T-helper 1 cell treated with Interleukin-12 subunit alpha and Interleukin-12 subunit beta and Interleukin-4 antibody, amounts not matched to agents 30 μg/mL and 1 μg/mL, for 36 hours (primary cell): ENCODE data around the gene GINS2.

Source experiments
- H3K27ac Mint-ChIP-seq: one replicate; pipeline ENCODE4 v1.8.0; 2021; ENCODE audit warnings: mild to moderate bottlenecking, mixed read lengths
- H3K27me3 Mint-ChIP-seq: one replicate; pipeline ENCODE4 v1.8.0; 2021; ENCODE audit warnings: low read depth, mixed read lengths
- H3K36me3 Mint-ChIP-seq: one replicate; pipeline ENCODE4 v1.8.0; 2021; ENCODE audit warnings: low read depth, mixed read lengths
- H3K4me1 Mint-ChIP-seq: one replicate; pipeline ENCODE4 v1.8.0; 2021; ENCODE audit warnings: low read depth, mixed read lengths
- H3K4me3 Mint-ChIP-seq: one replicate; pipeline ENCODE4 v1.8.0; 2021; ENCODE audit warnings: mild to moderate bottlenecking, moderate library complexity, mixed read lengths
- H3K9me3 Mint-ChIP-seq: one replicate; pipeline ENCODE4 v1.8.0; 2021; ENCODE audit warnings: mixed read lengths

The GINS2 gene

DNA sequence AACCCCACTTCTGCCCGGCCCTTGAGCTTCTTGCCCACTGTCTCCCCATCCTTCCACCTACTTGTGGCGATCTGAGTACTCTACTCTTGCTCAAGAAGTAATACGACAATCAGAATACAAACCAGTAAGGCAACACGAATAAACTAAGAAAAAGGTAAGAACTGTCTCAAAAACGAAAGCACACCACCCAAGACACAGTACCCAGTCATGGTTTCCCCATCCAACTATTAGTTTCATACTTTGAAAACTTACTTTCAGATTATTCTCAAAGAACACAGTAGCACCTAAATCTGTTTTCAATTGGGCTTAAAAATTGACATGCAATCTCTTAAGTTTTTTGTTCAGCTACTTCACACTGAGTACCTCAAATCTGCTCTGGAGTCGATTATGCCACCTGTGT, 13.9 kb downstream of the GINS2 start:
- Mint-ChIP-seq H3K4me3 (no peak overlapping the region), H3K27ac (no peak overlapping the region), H3K36me3 (peaks cover 30% of the 10 kb centered on the region), H3K9me3 (no peaks in the 10 kb centered on the region), H3K27me3 (no peaks in the 10 kb centered on the region), H3K4me1 (peaks cover 2% of the 10 kb centered on the region)

DNA sequence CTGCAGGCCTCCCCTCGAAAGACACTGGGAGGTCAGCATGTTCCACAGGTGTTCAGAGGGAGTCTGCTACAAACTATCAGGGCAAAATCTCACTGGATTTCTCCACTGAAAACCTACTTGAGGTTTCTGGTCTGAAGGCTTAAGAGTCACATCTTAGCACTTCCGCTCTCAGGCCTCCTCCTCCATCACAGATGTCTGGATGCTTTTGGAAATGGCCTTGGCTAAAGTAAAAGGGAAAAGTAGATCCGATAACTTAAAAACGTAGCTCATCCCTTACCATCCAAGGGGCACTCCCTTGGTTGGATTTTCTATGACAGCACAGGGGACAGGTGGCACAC, 14.4 kb downstream of the GINS2 start:
- Mint-ChIP-seq H3K4me3 (no peak overlapping the region), H3K36me3 (peaks cover 25% of the 10 kb centered on the region), H3K9me3 (no peaks in the 10 kb centered on the region)

DNA sequence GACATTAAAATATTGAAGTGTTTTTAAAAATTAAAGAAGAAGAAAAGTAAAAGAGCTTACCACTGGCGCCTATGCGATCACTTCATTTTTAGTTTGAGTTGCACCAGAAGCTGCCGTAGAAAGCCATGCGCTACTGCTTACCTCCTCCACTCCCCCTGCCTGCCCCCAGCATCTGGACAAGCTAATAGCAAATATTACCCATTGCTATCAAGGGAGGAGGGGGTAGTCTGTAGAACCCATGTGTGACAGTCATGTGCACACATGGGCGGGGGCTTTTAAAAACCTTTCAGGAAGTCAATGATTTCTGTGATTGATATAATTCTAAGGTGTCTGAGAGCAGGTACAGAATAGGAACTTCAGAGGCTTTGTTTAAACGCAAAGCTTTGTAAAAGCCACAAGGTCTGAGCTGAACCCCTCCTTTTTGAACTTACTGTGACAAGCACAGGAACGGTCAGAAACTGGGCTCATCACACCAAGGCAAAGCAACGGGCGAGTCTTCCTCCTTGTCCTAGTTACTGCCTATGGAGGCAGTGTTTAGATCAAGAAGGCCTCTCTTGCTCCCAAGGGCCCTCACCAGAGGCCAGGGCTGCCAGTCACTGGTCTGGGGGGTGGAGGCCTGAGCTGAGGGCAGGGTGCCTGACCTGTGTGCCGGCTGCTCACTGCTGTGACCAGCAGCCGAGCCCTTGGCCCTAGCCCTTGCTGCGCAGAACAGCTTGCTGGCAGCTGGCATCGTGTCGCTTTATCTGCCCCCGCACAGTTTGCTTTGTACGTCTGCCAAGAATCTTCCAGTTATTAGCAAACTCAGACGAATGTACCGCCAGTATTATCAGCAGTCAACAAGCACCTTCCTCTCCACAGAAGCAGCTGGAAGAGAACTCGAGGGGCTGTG, 15.0 kb downstream of the GINS2 start:
- Mint-ChIP-seq H3K4me1 (peaks cover 2% of the 10 kb centered on the region), H3K9me3 (no peaks in the 10 kb centered on the region), H3K36me3 (peaks cover 24% of the 10 kb centered on the region), H3K27ac (no peak overlapping the region), H3K27me3 (no peaks in the 10 kb centered on the region), H3K4me3 (no peak overlapping the region)

More for the DNA sequence above, 14.4 kb downstream of the GINS2 start:
- Mint-ChIP-seq H3K27ac (no peak overlapping the region), H3K27me3 (no peaks in the 10 kb centered on the region), H3K4me1 (peaks cover 2% of the 10 kb centered on the region)

DNA sequence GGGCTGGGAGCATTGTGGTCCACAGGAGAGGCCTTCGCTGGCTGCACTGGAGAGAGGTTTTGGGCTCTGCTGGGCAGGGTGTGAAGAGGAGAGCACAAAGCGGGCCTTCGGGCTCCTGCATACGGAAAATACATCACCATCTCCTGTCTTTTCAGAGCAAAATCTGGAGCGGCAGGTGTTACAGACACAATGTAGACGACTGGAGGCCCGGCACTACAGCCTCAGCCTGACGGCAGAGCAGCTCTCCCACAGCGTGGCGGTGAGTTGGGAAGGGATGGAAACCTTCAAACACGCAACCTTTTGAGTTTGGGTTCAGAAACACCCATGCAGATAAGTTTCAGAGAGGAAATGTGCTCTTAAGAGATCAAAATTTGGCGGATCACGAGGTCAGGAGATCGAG, 17.9 kb downstream of the GINS2 start:
- no peaks in the 10 kb centered on the region for H3K27me3 Mint-ChIP-seq
- H3K36me3 Mint-ChIP-seq, result peaks cover 33% of the 10 kb centered on the region
- no peak overlapping the region for H3K27ac Mint-ChIP-seq
- no peaks in the 10 kb centered on the region for H3K9me3 Mint-ChIP-seq
- H3K4me3 Mint-ChIP-seq, result no peak overlapping the region
- peaks cover 2% of the 10 kb centered on the region for H3K4me1 Mint-ChIP-seq

DNA sequence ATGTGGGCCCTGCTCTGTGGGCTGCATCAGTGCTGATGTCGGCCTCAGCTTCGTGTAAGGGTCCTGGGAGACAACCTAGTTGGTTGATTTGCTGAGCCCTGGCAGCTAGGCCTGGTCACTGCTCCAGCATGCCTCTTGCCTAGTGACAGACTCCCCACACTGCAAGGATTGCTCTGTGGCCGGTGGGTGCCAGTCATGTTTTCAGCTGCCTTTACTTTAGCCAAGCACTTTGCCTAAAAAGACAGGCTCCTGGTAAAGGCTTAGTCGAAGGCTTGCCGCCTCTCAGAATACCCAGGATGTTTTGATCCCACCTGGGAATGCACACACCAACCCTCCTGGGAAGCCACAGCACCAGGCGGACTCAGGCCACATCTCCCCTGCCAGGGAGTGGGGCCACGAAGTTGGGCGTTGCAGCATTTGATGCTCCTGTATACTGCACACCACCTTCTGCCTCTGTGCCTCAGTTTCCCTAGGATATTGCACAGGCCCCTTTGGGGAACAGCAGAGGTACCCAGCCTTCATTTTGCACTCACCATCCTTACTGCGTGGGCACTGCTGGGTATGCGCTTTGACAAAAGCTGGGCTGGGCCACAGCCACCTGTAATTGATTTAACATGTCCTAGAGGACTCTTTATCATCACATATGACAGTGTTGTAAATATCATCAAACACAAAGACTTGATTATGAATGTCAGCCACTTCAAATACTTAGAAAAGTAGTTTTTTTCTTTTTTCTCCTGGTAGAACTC, 19.9 kb downstream of the GINS2 start:
- Mint-ChIP-seq H3K9me3 (no peaks in the 10 kb centered on the region), H3K4me3 (no peak overlapping the region), H3K4me1 (no peaks in the 10 kb centered on the region), H3K36me3 (peaks cover 35% of the 10 kb centered on the region), H3K27me3 (no peaks in the 10 kb centered on the region), H3K27ac (no peak overlapping the region)

DNA sequence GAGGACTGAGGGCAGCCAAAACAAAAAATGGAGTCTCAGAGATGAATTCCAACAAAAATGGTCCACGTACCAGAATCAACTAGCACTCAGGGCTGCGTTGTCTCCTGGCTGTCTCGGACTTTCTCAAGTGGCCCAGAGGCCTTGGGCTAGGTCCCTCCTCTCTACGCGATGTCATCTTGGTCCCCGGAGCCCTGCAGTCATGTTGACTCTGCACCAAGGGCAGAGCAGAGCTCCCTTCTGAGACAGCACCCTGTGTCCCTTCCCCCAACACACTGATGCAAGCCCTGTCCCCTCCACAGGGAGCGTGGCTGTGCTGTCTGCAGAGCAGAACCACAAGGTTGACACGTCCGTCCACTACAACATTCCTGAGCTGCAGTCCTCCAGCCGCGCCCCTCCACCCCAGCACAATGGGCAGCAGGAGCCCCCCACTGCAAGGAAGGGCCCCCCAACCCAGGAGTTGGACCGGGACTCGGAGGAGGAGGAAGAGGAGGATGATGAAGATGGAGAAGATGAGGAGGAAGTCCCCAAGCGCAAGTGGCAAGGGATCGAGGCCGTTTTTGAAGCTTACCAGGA, 20.8 kb downstream of the GINS2 start:
- no peak overlapping the region for H3K27ac Mint-ChIP-seq
- H3K4me1 Mint-ChIP-seq, result no peaks in the 10 kb centered on the region
- H3K9me3 Mint-ChIP-seq, result no peaks in the 10 kb centered on the region
- peaks cover 32% of the 10 kb centered on the region for H3K36me3 Mint-ChIP-seq
- no peak overlapping the region for H3K4me3 Mint-ChIP-seq
- H3K27me3 Mint-ChIP-seq, result no peaks in the 10 kb centered on the region

DNA sequence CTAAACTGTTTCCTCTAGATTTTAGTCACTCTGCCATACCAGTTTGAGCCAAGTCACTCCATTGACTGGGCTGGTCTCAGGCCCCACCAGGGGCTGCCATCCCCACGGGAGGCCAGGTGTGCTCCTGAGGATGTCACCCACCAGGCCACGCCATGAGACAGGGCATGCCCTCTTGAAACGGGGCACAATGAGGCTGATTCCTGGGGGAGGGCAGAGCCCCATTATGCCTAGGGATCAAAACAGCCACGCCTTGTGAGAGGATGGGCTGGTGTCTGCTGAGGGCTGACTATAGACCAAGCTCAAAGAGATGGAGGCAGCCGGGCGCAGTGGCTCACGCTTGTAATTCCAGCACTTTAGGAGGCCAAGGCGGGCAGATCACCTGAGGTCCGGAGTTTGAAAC, 21.5 kb downstream of the GINS2 start:
- H3K36me3 Mint-ChIP-seq, result peaks cover 30% of the 10 kb centered on the region
- H3K9me3 Mint-ChIP-seq, result no peaks in the 10 kb centered on the region
- no peaks in the 10 kb centered on the region for H3K27me3 Mint-ChIP-seq
- H3K4me1 Mint-ChIP-seq, result no peaks in the 10 kb centered on the region
- H3K4me3 Mint-ChIP-seq, result no peak overlapping the region
- no peak overlapping the region for H3K27ac Mint-ChIP-seq

DNA sequence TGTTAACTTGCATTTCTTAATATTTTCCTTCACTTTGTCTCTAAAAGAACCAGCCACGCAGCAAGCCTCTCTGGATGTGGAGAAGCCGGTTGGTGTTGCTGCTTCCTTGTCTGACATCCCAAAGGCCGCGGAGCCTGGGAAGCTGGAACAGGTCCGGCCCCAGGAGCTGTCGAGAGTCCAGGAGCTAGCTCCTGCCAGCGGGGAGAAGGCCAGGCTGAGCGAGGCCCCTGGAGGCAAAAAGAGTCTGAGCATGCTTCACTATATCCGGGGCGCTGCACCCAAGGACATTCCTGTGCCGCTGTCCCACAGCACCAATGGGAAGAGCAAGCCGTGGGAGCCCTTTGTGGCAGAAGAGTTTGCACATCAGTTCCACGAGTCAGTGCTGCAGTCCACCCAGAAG, 22.8 kb downstream of the GINS2 start:
- H3K27ac Mint-ChIP-seq, result no peak overlapping the region
- no peaks in the 10 kb centered on the region for H3K27me3 Mint-ChIP-seq
- H3K36me3 Mint-ChIP-seq, result peaks cover 27% of the 10 kb centered on the region
- no peak overlapping the region for H3K4me3 Mint-ChIP-seq
- H3K9me3 Mint-ChIP-seq, result no peaks in the 10 kb centered on the region
- no peaks in the 10 kb centered on the region for H3K4me1 Mint-ChIP-seq

DNA sequence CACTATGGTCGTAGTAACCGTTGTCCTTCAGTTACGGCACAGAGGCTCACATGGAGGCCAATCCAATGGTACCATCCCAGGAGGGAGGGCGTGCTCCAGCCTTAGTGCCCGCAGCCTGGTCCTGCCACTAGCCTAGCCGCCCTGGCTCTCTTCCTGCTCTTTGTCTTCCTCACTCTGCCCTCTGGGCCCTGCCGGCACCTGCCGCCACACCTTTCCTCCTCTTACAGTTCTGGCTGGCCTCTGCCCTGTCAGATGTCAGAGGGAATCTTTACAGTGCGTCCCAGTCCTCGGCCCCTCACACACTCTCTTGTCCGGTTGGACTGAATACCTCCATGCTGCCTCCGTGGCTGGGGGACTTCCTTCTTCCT, 23.4 kb downstream of the GINS2 start:
- no peak overlapping the region for H3K27ac Mint-ChIP-seq

DNA sequence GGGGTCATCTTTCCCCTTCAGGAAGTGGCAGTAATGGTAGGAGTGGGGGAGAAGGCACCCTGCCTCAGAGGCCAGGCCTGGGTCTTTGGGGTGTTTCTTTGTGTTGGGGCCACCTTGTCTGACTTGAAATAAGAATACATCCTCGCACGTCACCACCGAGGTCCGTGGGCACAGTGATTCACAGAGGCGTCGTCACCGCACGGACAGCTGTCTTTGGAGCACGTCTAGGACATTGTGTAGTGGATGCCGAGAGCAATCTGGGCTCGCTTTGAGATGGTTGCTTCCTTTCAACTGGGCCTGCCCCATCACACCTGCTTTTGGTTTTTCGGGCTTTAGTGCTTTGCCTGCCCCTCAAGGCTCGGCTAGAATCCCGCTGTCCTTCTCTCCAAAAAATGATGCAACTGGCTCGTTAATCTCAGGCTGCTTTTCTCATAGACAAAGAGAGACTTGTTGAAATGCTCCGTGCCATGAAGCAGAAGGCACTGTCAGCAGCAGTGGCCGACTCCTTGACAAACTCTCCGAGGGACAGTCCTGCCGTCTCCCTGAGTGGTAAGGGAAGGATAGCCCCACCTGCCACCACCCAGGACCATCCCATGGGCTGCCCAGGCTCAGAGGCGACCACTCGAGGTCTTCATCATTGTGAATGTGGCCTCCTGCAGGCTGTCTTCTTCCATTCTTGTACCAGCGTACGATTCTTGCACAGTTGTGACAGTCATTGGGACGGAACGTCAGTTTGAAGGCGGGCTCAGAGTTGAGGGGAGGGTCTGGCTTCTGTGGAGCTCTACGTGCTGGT, 24.0 kb downstream of the GINS2 start:
- no peaks in the 10 kb centered on the region for H3K9me3 Mint-ChIP-seq
- H3K4me3 Mint-ChIP-seq, result no peak overlapping the region
- H3K36me3 Mint-ChIP-seq, result peaks cover 20% of the 10 kb centered on the region
- no peaks in the 10 kb centered on the region for H3K4me1 Mint-ChIP-seq
- H3K27ac Mint-ChIP-seq, result no peak overlapping the region
- H3K27me3 Mint-ChIP-seq, result no peaks in the 10 kb centered on the region

More for the DNA sequence above, 23.4 kb downstream of the GINS2 start:
- Mint-ChIP-seq H3K9me3 (no peaks in the 10 kb centered on the region), H3K4me1 (no peaks in the 10 kb centered on the region), H3K4me3 (no peak overlapping the region), H3K36me3 (peaks cover 22% of the 10 kb centered on the region), H3K27me3 (no peaks in the 10 kb centered on the region)

DNA sequence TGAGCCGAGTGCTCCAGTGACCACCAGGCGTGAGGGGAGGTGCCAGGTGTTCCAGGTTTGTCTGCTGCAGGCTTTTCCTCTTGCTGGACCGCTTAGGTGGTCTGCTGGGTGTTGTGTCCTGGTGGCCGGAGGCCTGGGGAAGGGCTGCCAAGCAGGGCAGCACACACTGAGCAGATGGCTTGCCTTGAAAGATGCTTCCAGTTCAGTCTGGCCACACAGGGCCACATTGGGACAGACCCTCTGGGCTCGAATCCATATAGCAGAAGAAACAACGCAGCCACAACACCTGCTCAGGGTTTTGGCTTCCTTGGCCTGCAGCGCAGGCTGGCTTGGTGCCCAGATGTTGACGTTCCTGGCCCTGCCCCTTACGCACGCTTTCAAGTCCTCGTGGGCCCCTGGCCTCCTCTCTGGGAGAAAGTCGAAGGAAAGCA, 24.8 kb downstream of the GINS2 start:
- Mint-ChIP-seq H3K4me1 (no peaks in the 10 kb centered on the region), H3K9me3 (no peaks in the 10 kb centered on the region), H3K27ac (no peak overlapping the region), H3K4me3 (no peak overlapping the region), H3K36me3 (peaks cover 20% of the 10 kb centered on the region), H3K27me3 (no peaks in the 10 kb centered on the region)

DNA sequence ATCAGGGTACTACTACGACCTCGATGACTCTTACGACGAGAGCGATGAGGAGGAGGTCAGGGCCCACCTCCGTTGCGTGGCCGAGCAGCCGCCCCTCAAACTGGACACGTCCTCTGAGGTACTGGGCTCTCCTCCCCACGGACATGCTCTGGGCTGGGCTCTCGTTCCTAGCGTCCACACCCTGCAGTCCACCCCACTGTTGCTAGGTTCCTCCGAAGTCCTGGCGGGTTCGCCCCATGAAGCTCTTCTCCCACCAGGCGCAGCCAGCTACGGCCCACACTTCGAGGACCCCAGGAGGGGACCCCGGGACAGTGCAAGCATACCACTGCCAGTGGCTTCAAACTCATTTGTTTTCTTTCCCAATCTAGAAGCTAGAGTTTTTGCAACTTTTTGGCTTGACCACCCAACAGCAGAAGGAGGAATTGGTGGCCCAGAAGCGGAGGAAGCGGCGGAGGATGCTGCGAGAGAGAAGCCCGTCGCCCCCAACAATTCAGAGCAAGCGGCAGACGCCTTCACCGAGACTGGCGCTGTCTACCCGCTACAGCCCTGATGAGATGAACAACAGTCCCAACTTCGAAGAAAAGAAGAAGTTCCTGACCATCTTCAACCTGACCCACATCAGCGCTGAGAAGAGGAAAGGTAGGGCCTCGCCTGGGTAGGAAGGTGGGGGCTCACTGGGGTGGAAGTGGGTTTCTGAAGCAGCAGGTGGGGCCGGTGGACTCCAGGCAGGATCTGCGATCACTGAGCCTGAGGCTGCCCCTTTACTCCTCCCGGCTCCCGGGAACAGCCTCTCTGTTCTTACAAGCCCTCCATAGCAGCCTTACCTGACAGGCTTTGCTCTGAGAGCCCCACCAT, 25.6 kb downstream of the GINS2 start:
- H3K36me3 Mint-ChIP-seq, result peaks cover 20% of the 10 kb centered on the region
- H3K4me1 Mint-ChIP-seq, result no peaks in the 10 kb centered on the region
- H3K4me3 Mint-ChIP-seq, result no peak overlapping the region
- H3K27ac Mint-ChIP-seq, result no peak overlapping the region
- H3K27me3 Mint-ChIP-seq, result no peaks in the 10 kb centered on the region
- no peaks in the 10 kb centered on the region for H3K9me3 Mint-ChIP-seq

DNA sequence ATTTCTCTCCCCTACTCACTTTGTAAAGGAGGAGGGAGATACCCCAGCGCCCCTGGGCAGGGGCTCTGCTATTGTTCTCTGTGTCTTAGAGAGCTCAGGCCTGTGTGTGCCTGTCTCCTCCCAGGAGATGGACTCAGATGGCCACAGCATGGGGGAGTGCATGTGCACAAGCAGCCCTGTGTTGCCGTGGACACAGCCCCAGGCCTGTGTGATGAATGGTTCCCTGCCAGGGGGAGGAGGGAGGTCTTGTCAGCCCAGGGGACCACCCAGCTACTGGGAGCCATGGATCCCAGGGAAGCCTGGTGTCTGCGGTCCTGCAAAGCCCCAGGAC, 26.3 kb downstream of the GINS2 start:
- no peaks in the 10 kb centered on the region for H3K9me3 Mint-ChIP-seq
- no peak overlapping the region for H3K27ac Mint-ChIP-seq
- H3K4me1 Mint-ChIP-seq, result no peaks in the 10 kb centered on the region
- no peak overlapping the region for H3K4me3 Mint-ChIP-seq
- H3K27me3 Mint-ChIP-seq, result no peaks in the 10 kb centered on the region
- H3K36me3 Mint-ChIP-seq, result peaks cover 20% of the 10 kb centered on the region
